K562 (cell line): Measurements from ENCODE around the gene TIPARP. TPM values are rescaled to one million over a fixed set of nuclear protein-coding genes. Genes with fewer than 3 reads are reported as not detected.

ENCODE experiments used
- C11orf30 ChIP-seq: fragments of 450-650 bp; IDR thresholded peaks from 2 replicates; pipeline ENCODE4 v1.6.1; 2016; ENCODE audit warnings: low read depth, mild to moderate bottlenecking
- DMBX1 ChIP-seq: fragments of 250-450 bp; sonication (Bioruptor Pico); IDR thresholded peaks from 2 replicates; pipeline ENCODE4 v1.8.0; 2022; ENCODE audit warnings: inconsistent platforms, mild to moderate bottlenecking, moderate library complexity, borderline replicate concordance
- polyA plus RNA-seq, 8 experiments: library from polyadenylated mRNA; depleted of rRNA in 4 of 8; stranded (reverse) in 5 of 8; unstranded in 3 of 8; fragments of >200 nt; fragmentation: Nextera tagmentation in 2 of 8; fragmentation: Illumina TruSeq in 1 of 8; extraction: Ambion mirVana in 2 of 8; extraction: Trizol in 1 of 8; gene quantifications; 2 replicates each; pipeline versions ENCODE4 v1.2.1 to v1.2.3, GENCODE V29; 2011 to 2014; ENCODE audit warnings: inconsistent platforms in 1 of 8, missing spikeins in 1 of 8
- total RNA-seq, 7 experiments: library from RNA; depleted of rRNA in 6 of 7; stranded (reverse); fragments of >200 nt in 6 of 7; fragmentation: Illumina TruSeq in 2 of 7; extraction: Trizol in 2 of 7; gene quantifications; 2 replicates each; pipeline versions ENCODE4 v1.2.1 to v1.2.3, GENCODE V29; 2011 to 2021; ENCODE audit warnings: low replicate concordance in 1 of 7
- TF ChIP-seq, protein P1 (sequence below): fragments of 450-650 bp; IDR thresholded peaks from 2 replicates; pipeline ENCODE4 v1.6.1; 2016
- TF ChIP-seq, protein P2 (sequence below), 2 experiments: fragments of 450-650 bp in 1 of 2; sonication (generic) in 1 of 2; formaldehyde crosslinking in 1 of 2; IDR thresholded peaks; 2 replicates each; pipeline versions ENCODE4 v1.7.1 to v1.9.0; 2016 to 2022; ENCODE audit warnings: inconsistent platforms in 1 of 2, mild to moderate bottlenecking in 1 of 2, missing genetic modification reagents in 1 of 2
- TF ChIP-seq, protein P3 (sequence below): sonication (generic); formaldehyde crosslinking; IDR thresholded peaks from 2 replicates; pipeline ENCODE4 v1.8.0; 2023; ENCODE audit warnings: missing genetic modification reagents, mild to moderate bottlenecking, borderline replicate concordance

TIPARP gene
- total and polyA plus RNA-seq, 9 of the 15 experiments (the other 6 are each of a cell fraction or from before 2014, with no cell fraction given) = 2.4 to 29.4 (median 15.1) TPM

- TF ChIP-seq, protein P1, sequence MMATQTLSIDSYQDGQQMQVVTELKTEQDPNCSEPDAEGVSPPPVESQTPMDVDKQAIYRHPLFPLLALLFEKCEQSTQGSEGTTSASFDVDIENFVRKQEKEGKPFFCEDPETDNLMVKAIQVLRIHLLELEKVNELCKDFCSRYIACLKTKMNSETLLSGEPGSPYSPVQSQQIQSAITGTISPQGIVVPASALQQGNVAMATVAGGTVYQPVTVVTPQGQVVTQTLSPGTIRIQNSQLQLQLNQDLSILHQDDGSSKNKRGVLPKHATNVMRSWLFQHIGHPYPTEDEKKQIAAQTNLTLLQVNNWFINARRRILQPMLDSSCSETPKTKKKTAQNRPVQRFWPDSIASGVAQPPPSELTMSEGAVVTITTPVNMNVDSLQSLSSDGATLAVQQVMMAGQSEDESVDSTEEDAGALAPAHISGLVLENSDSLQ = no peak
- TF ChIP-seq DMBX1 = no peak
- TF ChIP-seq, protein P2, sequence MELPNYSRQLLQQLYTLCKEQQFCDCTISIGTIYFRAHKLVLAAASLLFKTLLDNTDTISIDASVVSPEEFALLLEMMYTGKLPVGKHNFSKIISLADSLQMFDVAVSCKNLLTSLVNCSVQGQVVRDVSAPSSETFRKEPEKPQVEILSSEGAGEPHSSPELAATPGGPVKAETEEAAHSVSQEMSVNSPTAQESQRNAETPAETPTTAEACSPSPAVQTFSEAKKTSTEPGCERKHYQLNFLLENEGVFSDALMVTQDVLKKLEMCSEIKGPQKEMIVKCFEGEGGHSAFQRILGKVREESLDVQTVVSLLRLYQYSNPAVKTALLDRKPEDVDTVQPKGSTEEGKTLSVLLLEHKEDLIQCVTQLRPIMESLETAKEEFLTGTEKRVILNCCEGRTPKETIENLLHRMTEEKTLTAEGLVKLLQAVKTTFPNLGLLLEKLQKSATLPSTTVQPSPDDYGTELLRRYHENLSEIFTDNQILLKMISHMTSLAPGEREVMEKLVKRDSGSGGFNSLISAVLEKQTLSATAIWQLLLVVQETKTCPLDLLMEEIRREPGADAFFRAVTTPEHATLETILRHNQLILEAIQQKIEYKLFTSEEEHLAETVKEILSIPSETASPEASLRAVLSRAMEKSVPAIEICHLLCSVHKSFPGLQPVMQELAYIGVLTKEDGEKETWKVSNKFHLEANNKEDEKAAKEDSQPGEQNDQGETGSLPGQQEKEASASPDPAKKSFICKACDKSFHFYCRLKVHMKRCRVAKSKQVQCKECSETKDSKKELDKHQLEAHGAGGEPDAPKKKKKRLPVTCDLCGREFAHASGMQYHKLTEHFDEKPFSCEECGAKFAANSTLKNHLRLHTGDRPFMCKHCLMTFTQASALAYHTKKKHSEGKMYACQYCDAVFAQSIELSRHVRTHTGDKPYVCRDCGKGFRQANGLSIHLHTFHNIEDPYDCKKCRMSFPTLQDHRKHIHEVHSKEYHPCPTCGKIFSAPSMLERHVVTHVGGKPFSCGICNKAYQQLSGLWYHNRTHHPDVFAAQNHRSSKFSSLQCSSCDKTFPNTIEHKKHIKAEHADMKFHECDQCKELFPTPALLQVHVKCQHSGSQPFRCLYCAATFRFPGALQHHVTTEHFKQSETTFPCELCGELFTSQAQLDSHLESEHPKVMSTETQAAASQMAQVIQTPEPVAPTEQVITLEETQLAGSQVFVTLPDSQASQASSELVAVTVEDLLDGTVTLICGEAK (IDR thresholded peaks at IDR 0.05) = no peak
- TF ChIP-seq, protein P2 (CRISPR knock-in tag; IDR thresholded peaks at IDR 0.05) = no peak
- no peak for TF ChIP-seq C11orf30
- TF ChIP-seq, protein P3, sequence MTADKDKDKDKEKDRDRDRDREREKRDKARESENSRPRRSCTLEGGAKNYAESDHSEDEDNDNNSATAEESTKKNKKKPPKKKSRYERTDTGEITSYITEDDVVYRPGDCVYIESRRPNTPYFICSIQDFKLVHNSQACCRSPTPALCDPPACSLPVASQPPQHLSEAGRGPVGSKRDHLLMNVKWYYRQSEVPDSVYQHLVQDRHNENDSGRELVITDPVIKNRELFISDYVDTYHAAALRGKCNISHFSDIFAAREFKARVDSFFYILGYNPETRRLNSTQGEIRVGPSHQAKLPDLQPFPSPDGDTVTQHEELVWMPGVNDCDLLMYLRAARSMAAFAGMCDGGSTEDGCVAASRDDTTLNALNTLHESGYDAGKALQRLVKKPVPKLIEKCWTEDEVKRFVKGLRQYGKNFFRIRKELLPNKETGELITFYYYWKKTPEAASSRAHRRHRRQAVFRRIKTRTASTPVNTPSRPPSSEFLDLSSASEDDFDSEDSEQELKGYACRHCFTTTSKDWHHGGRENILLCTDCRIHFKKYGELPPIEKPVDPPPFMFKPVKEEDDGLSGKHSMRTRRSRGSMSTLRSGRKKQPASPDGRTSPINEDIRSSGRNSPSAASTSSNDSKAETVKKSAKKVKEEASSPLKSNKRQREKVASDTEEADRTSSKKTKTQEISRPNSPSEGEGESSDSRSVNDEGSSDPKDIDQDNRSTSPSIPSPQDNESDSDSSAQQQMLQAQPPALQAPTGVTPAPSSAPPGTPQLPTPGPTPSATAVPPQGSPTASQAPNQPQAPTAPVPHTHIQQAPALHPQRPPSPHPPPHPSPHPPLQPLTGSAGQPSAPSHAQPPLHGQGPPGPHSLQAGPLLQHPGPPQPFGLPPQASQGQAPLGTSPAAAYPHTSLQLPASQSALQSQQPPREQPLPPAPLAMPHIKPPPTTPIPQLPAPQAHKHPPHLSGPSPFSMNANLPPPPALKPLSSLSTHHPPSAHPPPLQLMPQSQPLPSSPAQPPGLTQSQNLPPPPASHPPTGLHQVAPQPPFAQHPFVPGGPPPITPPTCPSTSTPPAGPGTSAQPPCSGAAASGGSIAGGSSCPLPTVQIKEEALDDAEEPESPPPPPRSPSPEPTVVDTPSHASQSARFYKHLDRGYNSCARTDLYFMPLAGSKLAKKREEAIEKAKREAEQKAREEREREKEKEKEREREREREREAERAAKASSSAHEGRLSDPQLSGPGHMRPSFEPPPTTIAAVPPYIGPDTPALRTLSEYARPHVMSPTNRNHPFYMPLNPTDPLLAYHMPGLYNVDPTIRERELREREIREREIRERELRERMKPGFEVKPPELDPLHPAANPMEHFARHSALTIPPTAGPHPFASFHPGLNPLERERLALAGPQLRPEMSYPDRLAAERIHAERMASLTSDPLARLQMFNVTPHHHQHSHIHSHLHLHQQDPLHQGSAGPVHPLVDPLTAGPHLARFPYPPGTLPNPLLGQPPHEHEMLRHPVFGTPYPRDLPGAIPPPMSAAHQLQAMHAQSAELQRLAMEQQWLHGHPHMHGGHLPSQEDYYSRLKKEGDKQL (CRISPR knock-in tag) = no peak
- TF ChIP-seq, all 486 proteins: peak for 0
Measured at GRCh38 chr3:156687023-156687422, 12.6 kb downstream of the TIPARP start (continued).
